ENCODE measurements around the gene USP15.

USP15 gene

DNA sequence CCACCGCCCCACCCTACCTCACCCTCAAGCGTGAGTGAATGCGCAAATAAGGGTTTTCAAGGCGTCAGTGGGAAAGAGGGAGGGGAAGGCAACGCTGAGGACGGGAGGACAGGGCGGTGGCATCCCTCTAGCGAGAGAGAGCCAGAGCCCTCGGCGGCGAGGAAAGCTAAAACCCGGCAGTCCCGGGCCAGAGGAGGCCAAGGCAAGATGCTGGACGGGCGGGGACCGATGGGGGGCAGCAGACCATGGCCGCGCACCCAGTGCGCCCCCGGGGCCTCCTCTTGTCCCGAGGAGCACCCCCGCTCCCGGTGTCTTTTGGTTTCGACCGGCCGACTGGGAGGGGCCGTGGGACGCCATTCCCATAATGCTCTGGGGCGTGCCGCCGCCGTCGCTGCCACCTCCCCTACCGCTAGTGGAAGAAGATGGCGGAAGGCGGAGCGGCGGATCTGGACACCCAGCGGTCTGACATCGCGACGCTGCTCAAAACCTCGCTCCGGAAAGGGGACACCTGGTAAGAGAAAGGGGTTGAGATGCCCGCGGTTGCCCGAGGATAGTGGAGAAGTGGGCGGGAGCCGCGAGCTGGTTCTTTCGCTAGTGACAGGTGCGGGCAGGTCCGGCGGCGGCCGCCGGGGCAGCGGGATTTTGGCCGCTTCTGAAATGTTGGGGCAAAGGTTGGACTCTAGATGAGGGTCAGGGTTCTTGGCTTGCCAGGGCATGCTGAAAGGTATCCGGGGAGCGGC is at the start of gene USP15:
USP15 (plus strand) TSS at position 412 of the 740 bp plus-strand sequence; CDS start at position 423, 11 bp downstream.
- DNase-seq (ENCODE audit: low read depth in 2 of 2, low spot score in 1 of 2): peak; percentile 90 to 94

DNA sequence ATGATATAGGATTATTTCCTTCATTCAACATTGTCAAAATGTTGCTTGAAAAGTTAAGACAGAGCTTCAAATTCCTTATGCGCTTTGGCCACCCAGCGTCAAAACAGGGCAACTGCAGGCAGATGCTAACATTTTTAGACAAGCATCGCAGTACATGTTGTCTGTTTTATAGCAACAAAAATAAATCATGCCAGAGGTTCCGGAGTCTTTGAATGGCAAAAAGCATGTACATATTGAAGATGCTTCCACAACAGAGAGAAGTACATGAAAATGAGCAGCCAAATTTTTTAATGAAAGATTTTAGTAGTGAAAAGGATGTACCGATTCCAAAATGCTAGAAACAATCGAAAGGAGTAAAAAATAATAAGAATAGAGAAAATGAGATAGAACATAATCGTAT is 49.8 kb upstream of the USP15 start:
- DNase-seq (ENCODE audit: low read depth in 2 of 2, low spot score in 1 of 2): no peak

DNA sequence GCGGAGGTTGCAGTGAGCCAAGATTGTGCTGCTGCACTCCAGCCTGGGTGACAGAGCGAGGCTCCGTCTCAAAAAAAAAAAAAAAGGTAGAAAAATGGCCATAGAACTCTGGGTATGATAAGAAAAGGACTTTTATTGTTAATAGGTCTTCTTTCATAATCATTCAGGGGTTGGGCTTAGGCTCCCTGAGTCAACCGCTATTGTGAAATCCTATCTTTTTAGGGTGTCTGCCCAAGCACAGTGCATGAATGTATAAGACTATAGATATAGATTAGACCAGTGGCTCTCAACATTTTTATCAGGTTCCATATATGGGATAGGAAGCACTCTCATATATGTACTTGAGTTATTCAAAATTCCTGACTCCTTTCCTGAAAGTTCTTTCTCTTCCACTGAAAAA is 48.7 kb upstream of the USP15 start:
- DNase-seq (ENCODE audit: low read depth in 2 of 2, low spot score in 1 of 2): no peak

DNA sequence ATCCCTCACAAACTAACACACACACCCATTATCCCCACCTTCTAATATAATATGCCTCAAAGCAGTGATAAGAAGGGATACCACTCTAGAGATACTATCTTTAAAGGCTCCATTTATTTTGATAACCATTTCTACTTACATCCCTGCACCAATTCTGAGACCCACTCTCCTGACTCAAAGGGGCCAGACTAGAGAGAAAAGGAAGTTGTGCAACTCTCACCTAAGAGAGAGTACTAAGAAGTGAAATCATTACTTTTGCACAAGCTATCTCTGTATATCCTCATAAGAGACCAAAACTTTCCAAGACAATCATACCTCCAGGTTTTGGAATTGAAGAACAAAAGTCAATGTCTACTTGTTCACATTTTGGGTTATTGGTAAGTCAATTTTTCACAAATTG is 45.4 kb upstream of the USP15 start:
- no peak for DNase-seq (ENCODE audit: low read depth in 2 of 2, low spot score in 1 of 2)

DNA sequence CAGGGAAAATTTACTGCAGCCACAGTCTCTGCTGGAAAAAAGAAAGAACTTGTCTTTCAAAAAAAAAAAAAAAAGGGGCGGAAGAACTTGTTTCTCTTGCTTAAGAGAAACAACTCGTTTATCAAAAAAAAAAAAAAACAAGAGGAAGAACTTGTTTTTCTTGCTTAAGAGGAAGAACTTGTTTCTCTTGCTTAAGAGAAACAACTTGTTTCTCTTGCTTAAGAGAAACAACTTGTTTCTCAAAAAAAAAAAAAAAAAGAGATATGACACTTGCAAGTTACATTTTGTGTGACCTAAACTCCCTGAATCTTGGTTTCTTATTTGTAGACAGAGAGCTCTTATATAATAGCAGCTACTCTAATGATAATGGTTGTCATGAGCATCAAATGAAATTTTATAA is 44.7 kb upstream of the USP15 start:
- no peak for DNase-seq (ENCODE audit: low read depth in 2 of 2, low spot score in 1 of 2)

DNA sequence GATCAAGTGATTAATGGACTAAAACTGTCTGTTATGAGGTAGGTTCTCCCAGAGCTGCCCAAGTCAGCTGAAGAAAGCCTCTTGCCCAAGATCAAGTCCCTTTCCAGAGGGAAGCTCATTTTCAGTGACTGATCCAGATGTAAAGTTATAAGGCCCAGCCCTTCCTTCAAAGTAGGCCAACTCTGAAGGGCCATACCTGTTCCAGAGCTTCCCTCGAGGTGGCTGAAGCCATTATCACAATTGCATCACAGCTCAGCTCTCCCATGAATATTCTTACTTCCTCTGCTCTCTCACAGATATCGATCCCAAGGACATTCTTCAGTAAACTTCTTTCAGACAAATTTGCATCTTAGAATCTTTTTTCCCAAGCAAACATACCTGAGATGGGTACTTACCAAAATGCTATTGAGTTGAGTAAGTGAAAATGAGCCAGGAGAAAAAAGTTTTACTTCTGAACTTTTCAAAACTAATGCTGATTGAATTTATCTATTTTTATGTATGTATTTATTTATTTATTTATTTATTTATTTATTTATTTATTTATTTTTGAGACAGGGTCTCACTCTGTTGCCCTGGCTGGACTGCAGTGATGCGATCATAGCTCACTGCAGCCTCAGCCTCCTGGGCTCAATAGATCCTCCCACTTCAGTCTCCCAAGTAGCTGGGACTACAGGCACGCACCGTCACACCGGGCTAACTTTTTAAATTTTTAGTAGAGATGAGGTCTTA is 42.6 kb upstream of the USP15 start:
- DNase-seq (ENCODE audit: low read depth in 2 of 2, low spot score in 1 of 2): no peak

DNA sequence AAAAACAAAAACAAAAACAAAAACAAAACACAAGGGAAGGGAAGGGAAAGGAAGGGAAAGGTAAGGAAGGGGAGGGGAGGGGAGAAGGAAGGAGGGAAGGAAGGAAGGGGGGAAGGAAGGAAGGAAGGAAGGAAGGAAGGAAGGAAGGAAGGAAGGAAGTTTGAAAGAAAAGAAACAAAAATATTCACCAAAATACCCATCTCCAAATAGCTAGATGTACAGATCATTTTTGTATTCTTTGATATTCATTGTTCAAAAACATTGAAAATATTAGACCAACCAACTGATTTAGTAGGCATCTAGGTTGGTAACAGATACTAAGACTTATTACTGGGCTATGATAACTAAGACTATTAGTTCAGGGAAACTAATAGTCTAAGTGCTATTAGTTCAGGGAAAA is 39.1 kb upstream of the USP15 start:
- DNase-seq (ENCODE audit: low read depth in 2 of 2, low spot score in 1 of 2): no peak

DNA sequence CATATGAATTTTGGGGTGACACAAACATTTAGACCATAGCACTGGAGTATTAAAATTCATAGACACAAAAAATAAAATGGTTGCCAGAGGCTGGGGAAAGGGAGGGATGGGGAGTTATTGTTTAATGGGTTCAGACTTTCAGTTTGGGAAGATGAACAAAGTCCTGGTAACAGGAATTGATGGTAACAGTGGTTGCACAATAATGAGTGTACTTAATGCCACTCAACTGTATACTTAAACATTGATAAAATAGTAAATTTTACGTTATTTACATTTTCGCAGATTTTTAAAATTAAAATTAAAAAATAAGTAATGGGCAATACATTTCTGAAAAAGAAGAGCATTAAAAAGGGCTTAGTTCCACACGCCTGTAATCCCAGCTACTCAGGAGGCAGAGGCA is 35.6 kb upstream of the USP15 start:
- no peak for DNase-seq (ENCODE audit: low read depth in 2 of 2, low spot score in 1 of 2)

DNA sequence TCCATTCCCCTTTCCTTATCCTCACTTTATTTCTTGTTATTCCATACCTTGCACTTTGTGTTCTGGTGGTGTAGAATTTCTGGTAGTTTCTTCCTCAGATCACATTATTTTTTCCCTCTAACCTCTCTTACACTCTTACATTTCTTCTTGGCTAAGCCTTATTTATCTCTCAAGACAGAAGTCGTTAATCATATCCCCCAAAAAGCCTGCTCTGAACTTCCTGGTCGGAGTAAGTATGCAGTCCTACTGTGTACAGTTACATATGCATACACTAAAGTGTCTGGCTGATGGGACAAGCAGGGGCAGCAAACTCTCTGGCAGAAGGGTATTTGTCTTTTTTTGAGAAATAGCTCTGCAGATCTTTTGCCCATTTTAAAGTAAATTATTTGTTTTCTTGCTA is 33.1 kb upstream of the USP15 start:
- DNase-seq (ENCODE audit: low read depth in 2 of 2, low spot score in 1 of 2): no peak

DNA sequence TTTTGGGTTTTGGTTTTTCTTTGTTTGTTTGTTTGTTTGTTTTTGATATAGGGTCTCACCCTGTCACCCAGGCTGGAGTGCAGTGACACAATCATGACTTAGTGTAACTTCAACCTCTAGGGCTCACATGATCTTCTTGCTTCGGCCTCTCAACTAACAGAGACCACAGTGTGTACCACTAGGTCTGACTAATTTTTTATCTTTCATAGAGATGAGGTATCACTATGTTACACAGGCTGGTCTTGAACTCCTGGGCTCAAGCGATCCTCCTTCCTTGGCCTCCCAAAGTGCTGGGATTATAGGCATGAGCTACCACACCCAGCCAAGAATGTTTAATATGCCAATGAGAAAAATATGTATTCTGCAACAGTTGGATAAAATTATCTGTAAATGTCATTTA is 29.6 kb upstream of the USP15 start:
- no peak for DNase-seq (ENCODE audit: low read depth in 2 of 2, low spot score in 1 of 2)

DNA sequence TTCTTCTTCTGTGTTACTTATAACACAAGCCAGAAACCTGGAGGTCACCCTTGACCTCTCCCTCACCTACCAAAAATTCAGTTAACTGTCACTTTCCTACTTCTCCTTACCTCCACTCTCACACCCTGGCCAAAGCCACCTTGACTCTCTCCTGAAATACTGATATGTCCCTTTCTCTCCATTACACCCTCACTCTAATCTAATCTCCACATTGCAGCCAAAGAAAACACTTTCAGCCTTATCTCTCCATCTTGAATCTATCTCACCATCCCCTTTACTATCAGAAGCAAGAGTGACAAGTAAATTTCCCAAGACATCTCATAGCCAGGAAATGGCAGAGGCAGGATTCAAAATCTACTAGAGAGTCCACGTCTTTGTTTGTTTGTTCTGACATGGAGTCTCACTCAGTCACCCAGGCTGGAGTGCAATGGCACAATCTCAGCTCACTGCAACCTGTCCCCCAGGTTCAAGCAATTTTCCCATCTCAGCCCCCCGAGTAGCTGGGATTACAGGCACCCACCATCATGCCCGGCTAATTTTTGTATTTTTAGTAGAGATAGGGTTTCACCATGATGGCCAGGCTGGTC is 28.0 kb upstream of the USP15 start:
- DNase-seq (ENCODE audit: low read depth in 2 of 2, low spot score in 1 of 2): no peak

DNA sequence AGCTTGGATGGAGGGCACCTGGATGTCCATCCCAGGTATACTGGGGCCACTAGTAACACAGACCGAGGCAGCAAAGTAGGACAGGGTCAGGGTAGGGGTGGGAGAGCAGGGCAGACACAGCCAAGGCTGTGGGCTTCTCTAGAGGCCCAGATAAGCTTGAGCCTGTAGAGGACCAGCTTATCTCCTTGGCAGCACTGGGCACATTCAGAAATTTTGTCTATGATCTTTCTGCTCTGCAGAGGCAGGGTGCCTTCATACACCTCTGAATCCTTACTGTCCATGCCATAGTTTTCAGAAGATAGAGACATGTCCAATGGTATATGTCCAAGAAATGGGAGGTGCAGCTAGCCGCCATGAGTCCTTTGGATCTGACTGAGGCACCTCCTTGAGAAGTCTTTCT is 26.4 kb upstream of the USP15 start:
- DNase-seq (ENCODE audit: low read depth in 2 of 2, low spot score in 1 of 2): no peak

DNA sequence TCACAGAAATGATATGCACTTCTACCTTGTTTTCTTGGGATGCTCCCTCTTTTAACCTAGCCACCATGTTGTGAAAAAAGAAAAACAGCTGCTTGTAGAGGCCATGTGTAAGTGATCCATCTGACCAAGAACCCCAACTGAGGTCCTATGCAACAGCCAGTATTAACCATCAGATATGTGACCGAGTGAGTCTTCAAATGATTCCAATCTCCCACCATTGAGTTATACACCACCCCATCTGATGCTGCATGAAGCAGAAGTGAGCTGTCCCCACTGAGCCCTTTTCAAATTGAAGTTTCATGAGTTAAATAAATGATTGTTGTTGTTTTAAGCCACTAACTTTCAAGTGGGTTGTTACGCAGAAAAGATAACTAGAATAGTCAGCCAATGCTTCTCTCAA is 20.6 kb upstream of the USP15 start:
- DNase-seq (ENCODE audit: low read depth in 2 of 2, low spot score in 1 of 2): no peak

DNA sequence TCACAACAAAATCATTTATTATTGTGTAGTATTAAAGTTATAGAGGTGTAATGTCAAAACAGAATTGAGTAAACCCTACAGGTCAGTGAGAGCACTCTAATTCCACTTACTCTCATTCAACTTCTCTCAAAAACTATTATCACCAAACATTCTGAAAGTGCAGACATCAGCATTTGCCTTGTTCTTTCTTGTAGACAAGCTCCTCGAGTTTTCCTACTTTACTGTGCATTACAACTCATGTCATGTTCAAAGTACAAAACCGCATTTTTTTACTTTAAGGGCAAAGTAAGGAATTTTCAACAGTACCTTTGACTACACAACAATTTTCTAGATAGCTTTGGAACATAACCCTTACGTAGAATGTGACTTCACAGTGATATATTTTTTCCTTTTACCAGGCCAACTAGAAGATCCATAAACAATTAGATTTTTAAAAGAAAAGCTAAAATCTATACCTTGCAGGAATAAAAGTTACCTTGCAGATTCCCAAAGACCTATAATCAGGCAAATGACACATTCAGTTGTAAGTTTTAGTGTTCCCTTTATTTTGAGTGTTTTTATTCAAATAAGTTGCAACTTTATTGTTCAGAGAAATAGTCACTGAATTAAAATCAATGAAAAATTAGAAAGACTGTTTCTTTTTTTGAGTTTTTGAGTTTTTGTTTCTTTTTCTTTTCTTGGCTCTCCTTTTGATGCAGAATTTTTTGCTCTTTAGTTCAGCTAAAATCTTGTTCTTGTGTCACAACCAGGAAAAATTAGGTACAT is 12.7 kb upstream of the USP15 start:
- DNase-seq (ENCODE audit: low read depth in 2 of 2, low spot score in 1 of 2): no peak

DNA sequence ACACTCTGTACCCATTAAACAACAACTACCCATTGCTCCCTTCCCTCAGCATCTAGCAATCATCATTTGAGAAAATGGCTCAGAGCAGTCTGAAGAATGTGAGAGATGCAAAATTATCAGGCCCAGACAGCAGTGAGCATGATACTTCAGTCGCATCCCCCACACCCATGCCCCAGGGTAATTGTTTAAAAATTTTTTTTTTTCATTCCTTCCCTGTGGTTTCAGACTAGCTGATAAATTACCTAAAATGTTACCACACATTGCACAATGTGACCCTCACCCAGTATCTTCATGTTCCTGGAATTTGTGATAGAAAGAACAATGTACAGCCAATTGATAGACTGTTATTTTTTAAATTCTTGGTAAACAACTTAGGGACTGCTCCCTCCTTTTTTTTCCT is 11.3 kb upstream of the USP15 start:
- DNase-seq (ENCODE audit: low read depth in 2 of 2, low spot score in 1 of 2): no peak

DNA sequence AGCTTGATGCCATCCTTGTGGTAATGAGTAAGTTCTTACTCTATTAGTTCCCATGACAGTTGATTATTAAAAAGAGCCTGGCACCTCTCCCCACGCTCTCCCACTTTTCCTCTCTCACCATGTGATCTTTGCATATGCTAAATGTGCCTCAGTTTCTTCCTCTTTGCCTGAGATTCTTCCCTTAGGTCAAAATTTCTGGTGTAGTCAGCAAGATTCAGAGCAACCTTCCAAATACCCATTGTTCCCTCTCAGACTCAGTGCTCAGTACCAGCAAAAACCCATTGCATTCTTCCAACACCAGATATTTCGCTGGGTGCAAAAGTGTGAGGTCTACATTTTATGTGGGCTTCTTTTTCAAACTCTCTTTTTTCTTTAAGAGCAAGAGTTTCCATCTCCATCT is 10.8 kb upstream of the USP15 start:
- DNase-seq (ENCODE audit: low read depth in 2 of 2, low spot score in 1 of 2): no peak

DNA sequence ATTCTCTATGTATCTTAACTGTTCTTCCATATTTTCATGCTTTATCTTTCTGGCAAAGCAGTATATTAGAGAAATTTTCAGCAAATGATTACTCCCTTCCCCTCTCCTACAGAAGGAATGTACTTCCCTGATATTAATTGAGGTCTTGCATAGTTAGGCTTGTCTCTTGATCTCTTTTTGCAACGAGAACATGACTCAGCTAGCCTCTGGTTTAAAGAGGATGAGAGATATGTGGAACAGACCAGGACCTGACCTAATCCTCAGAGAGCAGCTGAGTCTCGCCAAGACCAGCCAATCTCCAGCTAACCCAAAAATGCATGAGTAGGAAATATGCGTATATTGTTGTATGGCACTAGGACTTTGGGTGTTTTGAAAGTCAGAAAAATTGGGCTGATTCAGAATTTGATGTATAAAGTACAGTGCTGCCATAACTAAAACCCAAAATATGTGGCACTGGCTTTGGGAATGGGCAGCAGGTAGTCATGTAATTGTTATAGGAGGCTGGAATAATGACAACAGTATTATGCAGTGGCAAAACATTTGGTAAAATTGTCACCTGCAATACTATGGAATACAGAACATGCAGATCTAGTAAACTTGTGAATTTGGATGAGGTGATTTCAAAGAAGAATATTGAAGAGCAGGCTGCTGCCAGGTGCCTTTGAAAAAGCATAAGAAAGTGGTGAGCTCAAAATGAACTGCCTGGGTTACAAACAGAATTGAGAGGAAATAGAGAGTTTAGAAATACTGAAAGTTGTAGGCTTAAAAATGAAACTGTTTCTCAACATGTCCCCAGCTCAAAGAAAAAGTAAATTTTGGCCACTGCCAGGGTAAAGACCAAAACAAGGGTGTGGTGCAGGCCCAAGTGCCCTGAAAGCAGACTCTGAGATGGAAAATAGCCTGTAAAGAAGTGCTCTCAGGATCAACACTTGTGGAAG is 9.3 kb upstream of the USP15 start:
- no peak for DNase-seq (ENCODE audit: low read depth in 2 of 2, low spot score in 1 of 2)

DNA sequence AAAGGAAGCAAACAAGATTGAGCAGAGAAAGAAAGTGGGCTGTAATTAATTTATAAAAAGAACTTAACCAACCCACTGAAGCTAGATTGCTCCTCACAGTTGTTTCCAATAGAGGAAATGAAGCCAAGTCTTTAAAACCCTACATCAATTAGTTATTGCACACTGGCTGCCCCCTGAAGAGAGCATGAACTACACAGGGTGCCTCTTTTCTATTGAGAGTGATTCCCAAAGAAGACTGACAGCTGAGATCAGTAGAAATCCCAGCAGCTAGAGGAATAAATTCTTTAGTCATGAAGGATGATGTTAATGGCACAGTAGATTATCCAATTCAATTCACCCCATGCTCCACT is 8.6 kb upstream of the USP15 start:
- no peak for DNase-seq (ENCODE audit: low read depth in 2 of 2, low spot score in 1 of 2)

DNA sequence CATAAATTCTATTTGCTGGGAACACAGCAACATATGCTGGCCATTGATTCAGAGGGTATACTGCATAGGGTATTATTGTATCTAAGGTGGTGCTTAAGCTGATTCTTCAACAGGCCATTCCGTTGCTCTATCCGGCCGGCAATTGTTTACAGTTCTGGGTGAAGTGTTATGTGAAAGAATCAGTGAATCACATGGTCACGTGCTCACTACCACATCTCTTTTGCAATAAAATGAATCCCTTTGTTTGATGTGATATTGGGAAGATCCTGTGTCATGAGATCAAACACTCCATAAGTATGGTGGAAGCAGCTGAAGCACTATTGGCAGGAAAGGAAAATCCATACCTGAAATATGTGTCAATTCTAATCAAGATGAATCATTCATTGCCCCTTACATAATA is 7.6 kb upstream of the USP15 start:
- DNase-seq (ENCODE audit: low read depth in 2 of 2, low spot score in 1 of 2): no peak

DNA sequence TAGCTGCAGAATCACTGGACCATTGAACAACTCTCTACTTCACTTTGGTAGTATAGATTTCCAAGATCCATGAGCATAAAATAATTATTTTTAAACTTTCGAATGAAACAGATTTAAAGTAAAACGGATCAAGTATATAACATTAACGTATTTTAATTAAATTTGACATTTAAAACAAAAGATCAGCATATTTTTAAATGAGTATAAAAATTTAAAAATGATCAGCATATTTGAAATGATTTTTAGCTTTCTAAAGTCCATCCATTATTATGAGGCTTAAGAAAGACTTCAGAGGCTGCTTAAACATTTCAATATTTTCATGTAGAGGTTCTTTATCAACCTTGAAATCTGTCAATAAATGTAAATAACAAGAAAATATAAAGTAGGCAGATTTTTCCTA is 5.2 kb upstream of the USP15 start:
- DNase-seq (ENCODE audit: low read depth in 2 of 2, low spot score in 1 of 2): no peak
